ENCODE measurements around the gene CPS1. TPM values are rescaled to one million over a fixed set of nuclear protein-coding genes. Genes with fewer than 3 reads are reported as not detected.

CPS1 gene
- total RNA-seq, 1 experiment from 2014 or later: 14.2 TPM

- Histone ChIP-seq H4K8ac (replicated peaks; ENCODE audit: insufficient read length, low read depth, low read length) (no peak overlapping the region), H3K4ac (ENCODE audit: low read depth, low read length) (no peak overlapping the region), H3K79me1 (ENCODE audit: insufficient read depth, low read depth, low read length, poor library complexity, severe bottlenecking) (no peaks in the 10 kb centered on the region), H3K79me2 (ENCODE audit: insufficient read depth, low read length) (no peaks in the 10 kb centered on the region), H4K5ac (ENCODE audit: insufficient read length, low read depth, low read length) (no peak overlapping the region), H2AFZ (ENCODE audit: low read length) (no peak overlapping the region), H3K56ac (ENCODE audit: insufficient read length, low read depth, low read length) (no peak overlapping the region), H3K23me2 (ENCODE audit: insufficient read length, low read depth, low read length, poor library complexity, severe bottlenecking) (no peaks in the 10 kb centered on the region), H3K27ac (ENCODE audit: insufficient read length, low read depth, low read length) (no peak overlapping the region), H2BK5ac (ENCODE audit: insufficient read length, low read length) (no peak overlapping the region), H3K9me3 (ENCODE audit: control insufficient read depth, low read depth, low read length) (no peaks in the 10 kb centered on the region), H2AK5ac (ENCODE audit: insufficient read length, low read length) (no peak overlapping the region), H2BK120ac (ENCODE audit: low read depth, low read length, poor library complexity, severe bottlenecking) (no peak overlapping the region), H3T11ph (ENCODE audit: low read length) (no peak overlapping the region), H4K20me1 (ENCODE audit: control insufficient read depth, insufficient read depth, insufficient read length) (no peaks in the 10 kb centered on the region), H3K18ac (ENCODE audit: insufficient read length, low read depth, low read length) (no peak overlapping the region), H3K27me3 (ENCODE audit: insufficient read depth, low read length) (no peaks in the 10 kb centered on the region), H3K4me2 (ENCODE audit: insufficient read depth, insufficient read length, low read length) (no peak overlapping the region), H3K4me1 (ENCODE audit: insufficient read depth, low read length) (peaks cover 2% of the 10 kb centered on the region; the same call in 1 of the 2 replicates), H3K23ac (ENCODE audit: insufficient read length, low read depth, low read length) (no peak overlapping the region), H2BK20ac (ENCODE audit: low read depth, low read length, poor library complexity, severe bottlenecking) (no peak overlapping the region), H2BK12ac (ENCODE audit: insufficient read length, low read depth, low read length) (no peak overlapping the region), H3K14ac (ENCODE audit: insufficient read depth, low read length) (no peak overlapping the region), H4K91ac (ENCODE audit: insufficient read length, low read depth, low read length) (no peak overlapping the region), H3K9ac (ENCODE audit: extremely low read depth, insufficient read length, low read length) (no peak overlapping the region), H2BK15ac (ENCODE audit: low read depth, low read length) (no peak overlapping the region)
- Mint-ChIP-seq H3K4me1 (peaks cover 17% of the 10 kb centered on the region in 2 experiments), H3K27me3 (ENCODE audit: low read depth) (no peaks in the 10 kb centered on the region), H3K27ac (no peak overlapping the region), H3K9me3 (no peaks in the 10 kb centered on the region), H3K4me3 (no peak overlapping the region), H3K36me3 (ENCODE audit: insufficient read depth in 1 of 3, low read depth in 3 of 3) (no peaks in the 10 kb centered on the region)
- no peak for TF ChIP-seq CTCF (conservative IDR thresholded peaks at IDR 0.05)
- WGBS (ENCODE audit: extremely low coverage, insufficient read length, low lambda C conversion rate): no CpG with 5 or more reads among the region's 2 CpGs
- DNase-seq: no peak
These were observed 5.4 kb upstream of the CPS1 start for GRCh38 chr2:210551001-210551400.

Data from H9 (cell line).